ENCODE results near the gene RAPGEF6. TPM values are rescaled to one million over a fixed set of nuclear protein-coding genes. Genes with fewer than 3 reads are reported as not detected.

Gene RAPGEF6
- total RNA-seq, 3 donors from 2014 or later = 21.8 to 56.3 (median 31.5) TPM

DNA sequence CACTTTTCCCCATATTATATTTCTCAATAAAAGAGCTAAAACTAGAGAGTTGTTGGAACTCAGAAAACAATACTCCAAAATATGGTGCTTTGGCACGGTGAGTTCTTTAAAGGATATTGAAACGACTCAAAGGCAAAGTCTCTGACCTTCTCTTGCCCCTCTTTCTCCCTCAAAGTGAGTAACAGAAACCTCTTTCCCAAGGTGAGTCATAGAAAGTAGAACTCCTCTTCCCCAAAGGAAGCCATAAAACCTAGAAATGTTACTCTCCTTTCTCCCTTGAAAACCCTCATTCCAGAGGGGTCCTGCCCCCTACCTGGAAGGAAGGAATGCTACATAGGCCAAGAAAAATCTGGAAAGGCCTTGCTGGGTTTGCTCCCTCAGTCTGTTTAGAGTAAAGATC is 47.5 kb downstream of the RAPGEF6 start:
- Histone ChIP-seq H3K27me3 (no peaks in the 10 kb centered on the region), H3K4me1 (no peaks in the 10 kb centered on the region), H3K27ac (no peak overlapping the region), H3K4me3 (no peak overlapping the region), H3K36me3 (no peaks in the 10 kb centered on the region), H3K9me3 (no peaks in the 10 kb centered on the region)
- no peak for DNase-seq (ENCODE audit: low spot score in 2 of 2)
- intact Hi-C loops (cut with DNase I; ENCODE audit: low total_unique reads) = loop anchor here (2.0 kb wide), 1 partner anchor 77 kb away; no protein-coding TSS in a partner anchor
- TF ChIP-seq POLR2A (IDR thresholded peaks at IDR 0.05) = no peak
- TF ChIP-seq CTCF (IDR thresholded peaks at IDR 0.05) = no peak
- TF ChIP-seq POLR2AphosphoS5 (IDR thresholded peaks at IDR 0.05) = no peak

GRCh38 chr5:131581702-131582101 is 53.3 kb downstream of the RAPGEF6 start:
- H3K27me3 ChIP-seq = no peaks in the 10 kb centered on the region
- DNase-seq (ENCODE audit: low spot score in 2 of 2) = no peak
- H3K4me1 ChIP-seq = no peaks in the 10 kb centered on the region
- TF ChIP-seq POLR2AphosphoS5 (IDR thresholded peaks at IDR 0.05) = no peak
- TF ChIP-seq POLR2A (IDR thresholded peaks at IDR 0.05) = no peak
- TF ChIP-seq CTCF (IDR thresholded peaks at IDR 0.05) = no peak
- no peaks in the 10 kb centered on the region for H3K9me3 ChIP-seq
- no peak overlapping the region for H3K27ac ChIP-seq
- no peak overlapping the region for H3K4me3 ChIP-seq
- no peaks in the 10 kb centered on the region for H3K36me3 ChIP-seq
- intact Hi-C loops (cut with DNase I; ENCODE audit: low total_unique reads) = no loop called here

GRCh38 chr5:131579917-131580671 is 54.9 kb downstream of the RAPGEF6 start:
- no peak for TF ChIP-seq CTCF (IDR thresholded peaks at IDR 0.05)
- no peak for TF ChIP-seq POLR2A (IDR thresholded peaks at IDR 0.05)
- Histone ChIP-seq H3K4me1 (no peaks in the 10 kb centered on the region), H3K36me3 (no peaks in the 10 kb centered on the region), H3K4me3 (no peak overlapping the region), H3K27me3 (no peaks in the 10 kb centered on the region), H3K9me3 (no peaks in the 10 kb centered on the region), H3K27ac (no peak overlapping the region)
- no peak for DNase-seq (ENCODE audit: low spot score in 2 of 2)
- intact Hi-C loops (cut with DNase I; ENCODE audit: low total_unique reads) = no loop called here

DNA sequence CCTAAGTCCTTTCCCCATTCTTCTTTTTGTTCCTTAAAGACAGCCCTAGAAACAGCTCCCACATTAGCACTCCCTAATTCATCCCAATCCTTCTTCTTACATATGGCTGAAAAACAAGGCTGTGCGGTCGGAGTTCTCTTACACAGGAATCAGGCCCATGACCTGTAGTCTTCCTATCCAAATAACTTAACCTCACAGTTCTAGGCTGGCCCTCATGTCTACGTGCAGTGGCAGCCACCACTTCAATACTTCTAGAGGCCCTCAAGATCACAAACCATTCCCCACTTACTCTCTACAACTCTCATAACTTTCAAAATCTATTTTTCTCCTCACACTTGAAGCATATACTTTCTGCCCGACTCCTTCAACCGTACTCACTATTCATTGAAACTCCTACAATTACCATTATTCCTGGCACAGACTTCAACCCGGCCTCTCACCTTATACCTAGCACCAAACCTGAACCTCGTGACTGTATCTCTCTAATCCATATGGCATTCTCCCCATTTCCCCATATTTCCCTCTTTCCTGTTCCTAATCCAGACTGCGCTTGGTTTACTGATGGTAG is 59.3 kb downstream of the RAPGEF6 start:
- H3K9me3 ChIP-seq = no peaks in the 10 kb centered on the region
- no peaks in the 10 kb centered on the region for H3K27me3 ChIP-seq
- H3K36me3 ChIP-seq = no peaks in the 10 kb centered on the region
- DNase-seq (ENCODE audit: low spot score in 2 of 2) = no peak
- no peak for TF ChIP-seq CTCF (IDR thresholded peaks at IDR 0.05)
- no peak for TF ChIP-seq POLR2A (IDR thresholded peaks at IDR 0.05)
- no peak for TF ChIP-seq POLR2AphosphoS5 (IDR thresholded peaks at IDR 0.05)
- no peaks in the 10 kb centered on the region for H3K4me1 ChIP-seq
- intact Hi-C loops (cut with DNase I; ENCODE audit: low total_unique reads) = no loop called here
- H3K4me3 ChIP-seq = no peak overlapping the region
- H3K27ac ChIP-seq = no peak overlapping the region

- peaks cover 3% of the 10 kb centered on the region for H3K36me3 ChIP-seq
- DNase-seq (ENCODE audit: low spot score in 2 of 2) = no peak
- H3K27ac ChIP-seq = no peak overlapping the region
- intact Hi-C loops (cut with DNase I; ENCODE audit: low total_unique reads) = no loop called here
- H3K4me3 ChIP-seq = no peak overlapping the region
- TF ChIP-seq POLR2A (IDR thresholded peaks at IDR 0.05) = no peak
- no peak for TF ChIP-seq CTCF (IDR thresholded peaks at IDR 0.05)
- no peaks in the 10 kb centered on the region for H3K27me3 ChIP-seq
- H3K9me3 ChIP-seq = no peaks in the 10 kb centered on the region
- no peaks in the 10 kb centered on the region for H3K4me1 ChIP-seq
Observed at GRCh38 chr5:131571669-131572168, 63.3 kb downstream of the RAPGEF6 start.
